ENCODE data around the gene TRIM22.
"Not testable (repeated sequence)": the region's sequence is repeated elsewhere in the genome, so short reads cannot be mapped to it uniquely, and the experiment has no call there.

Gene TRIM22

GRCh38 chr11:5703741-5704536 lies 14.3 kb downstream of the TRIM22 start:
- no peaks in the 10 kb centered on the region for H3K4me1 ChIP-seq (ENCODE audit: control insufficient read depth in 1 of 2, insufficient read depth in 2 of 2, low read length in 2 of 2)
- no peak overlapping the region for H3K9ac ChIP-seq (ENCODE audit: low read depth in 1 of 2, low read length in 2 of 2)
- H3K4me3 ChIP-seq (ENCODE audit: low read depth in 1 of 2, low read length in 2 of 2) = no peak overlapping the region
- no peak overlapping the region for H3K27ac ChIP-seq (ENCODE audit: low read depth, low read length)
- no peaks in the 10 kb centered on the region for H3K27me3 ChIP-seq (ENCODE audit: control insufficient read depth in 1 of 2, insufficient read depth in 2 of 2, low read length in 2 of 2)
- no peaks in the 10 kb centered on the region for H3K9me3 ChIP-seq (ENCODE audit: control insufficient read depth in 1 of 2, low read length in 2 of 2)
- H3K36me3 ChIP-seq (ENCODE audit: control insufficient read depth in 1 of 2, insufficient read depth in 2 of 2, low read length in 2 of 2) = peaks cover 2 to 8% of the 10 kb centered on the region in 2 donors

- H3K36me3 ChIP-seq (ENCODE audit: control insufficient read depth in 1 of 2, insufficient read depth in 2 of 2, low read length in 2 of 2) = peaks cover 2 to 14% of the 10 kb centered on the region in 2 donors
- no peak overlapping the region for H3K9ac ChIP-seq (ENCODE audit: low read depth in 1 of 2, low read length in 2 of 2)
- H3K27me3 ChIP-seq (ENCODE audit: control insufficient read depth in 1 of 2, insufficient read depth in 2 of 2, low read length in 2 of 2) = no peaks in the 10 kb centered on the region
- no peaks in the 10 kb centered on the region for H3K9me3 ChIP-seq (ENCODE audit: control insufficient read depth in 1 of 2, low read length in 2 of 2)
- no peak overlapping the region for H3K27ac ChIP-seq (ENCODE audit: low read depth, low read length)
- no peak overlapping the region for H3K4me3 ChIP-seq (ENCODE audit: low read depth in 1 of 2, low read length in 2 of 2)
- no peaks in the 10 kb centered on the region for H3K4me1 ChIP-seq (ENCODE audit: control insufficient read depth in 1 of 2, insufficient read depth in 2 of 2, low read length in 2 of 2)
Measured at GRCh38 chr11:5705688-5706087, 16.1 kb downstream of the TRIM22 start.

GRCh38 chr11:5712507-5712906 lies 22.9 kb downstream of the TRIM22 start:
- Histone ChIP-seq H3K4me1 (ENCODE audit: control insufficient read depth in 1 of 2, insufficient read depth in 2 of 2, low read length in 2 of 2) (no peaks in the 10 kb centered on the region), H3K9me3 (ENCODE audit: control insufficient read depth in 1 of 2, low read length in 2 of 2) (no peaks in the 10 kb centered on the region), H3K27me3 (ENCODE audit: control insufficient read depth in 1 of 2, insufficient read depth in 2 of 2, low read length in 2 of 2) (no peaks in the 10 kb centered on the region), H3K4me3 (ENCODE audit: low read depth in 1 of 2, low read length in 2 of 2) (no peak overlapping the region), H3K9ac (ENCODE audit: low read depth in 1 of 2, low read length in 2 of 2) (no peak overlapping the region), H3K27ac (ENCODE audit: low read depth, low read length) (no peak overlapping the region), H3K36me3 (ENCODE audit: control insufficient read depth in 1 of 2, insufficient read depth in 2 of 2, low read length in 2 of 2) (peaks cover 0 to 11% of the 10 kb centered on the region in 2 donors)

- peaks cover 0 to 8% of the 10 kb centered on the region in 2 donors for H3K36me3 ChIP-seq (ENCODE audit: control insufficient read depth in 1 of 2, insufficient read depth in 2 of 2, low read length in 2 of 2)
- H3K27me3 ChIP-seq (ENCODE audit: control insufficient read depth in 1 of 2, insufficient read depth in 2 of 2, low read length in 2 of 2) = no peaks in the 10 kb centered on the region
- no peak overlapping the region for H3K4me3 ChIP-seq (ENCODE audit: low read depth in 1 of 2, low read length in 2 of 2)
- no peaks in the 10 kb centered on the region for H3K4me1 ChIP-seq (ENCODE audit: control insufficient read depth in 1 of 2, insufficient read depth in 2 of 2, low read length in 2 of 2)
- no peaks in the 10 kb centered on the region for H3K9me3 ChIP-seq (ENCODE audit: control insufficient read depth in 1 of 2, low read length in 2 of 2)
- H3K27ac ChIP-seq (ENCODE audit: low read depth, low read length) = no peak overlapping the region
- H3K9ac ChIP-seq (ENCODE audit: low read depth in 1 of 2, low read length in 2 of 2) = no peak overlapping the region
Measured at GRCh38 chr11:5713695-5714094, 24.1 kb downstream of the TRIM22 start.

GRCh38 chr11:5716518-5716917 lies 26.9 kb downstream of the TRIM22 start:
- H3K36me3 ChIP-seq (ENCODE audit: control insufficient read depth in 1 of 2, insufficient read depth in 2 of 2, low read length in 2 of 2); H3K4me3 ChIP-seq (ENCODE audit: low read depth in 1 of 2, low read length in 2 of 2); H3K27me3 ChIP-seq (ENCODE audit: control insufficient read depth in 1 of 2, insufficient read depth in 2 of 2, low read length in 2 of 2); H3K9ac ChIP-seq (ENCODE audit: low read depth in 1 of 2, low read length in 2 of 2); H3K9me3 ChIP-seq (ENCODE audit: control insufficient read depth in 1 of 2, low read length in 2 of 2); H3K27ac ChIP-seq (ENCODE audit: low read depth, low read length); H3K4me1 ChIP-seq (ENCODE audit: control insufficient read depth in 1 of 2, insufficient read depth in 2 of 2, low read length in 2 of 2): not testable (repeated sequence)

- Histone ChIP-seq H3K36me3 (ENCODE audit: control insufficient read depth in 1 of 2, insufficient read depth in 2 of 2, low read length in 2 of 2) (no peaks in the 10 kb centered on the region), H3K4me1 (ENCODE audit: control insufficient read depth in 1 of 2, insufficient read depth in 2 of 2, low read length in 2 of 2) (no peaks in the 10 kb centered on the region), H3K27ac (ENCODE audit: low read depth, low read length) (no peak overlapping the region), H3K27me3 (ENCODE audit: control insufficient read depth in 1 of 2, insufficient read depth in 2 of 2, low read length in 2 of 2) (no peaks in the 10 kb centered on the region), H3K9me3 (ENCODE audit: control insufficient read depth in 1 of 2, low read length in 2 of 2) (no peaks in the 10 kb centered on the region), H3K4me3 (ENCODE audit: low read depth in 1 of 2, low read length in 2 of 2) (no peak overlapping the region), H3K9ac (ENCODE audit: low read depth in 1 of 2, low read length in 2 of 2) (no peak overlapping the region)
Measured at GRCh38 chr11:5719703-5720495, 30.3 kb downstream of the TRIM22 start.

GRCh38 chr11:5722622-5723021 lies 33.0 kb downstream of the TRIM22 start:
- H3K27ac ChIP-seq (ENCODE audit: low read depth, low read length) = no peak overlapping the region
- H3K4me3 ChIP-seq (ENCODE audit: low read depth in 1 of 2, low read length in 2 of 2) = no peak overlapping the region
- no peaks in the 10 kb centered on the region for H3K9me3 ChIP-seq (ENCODE audit: control insufficient read depth in 1 of 2, low read length in 2 of 2)
- no peaks in the 10 kb centered on the region for H3K4me1 ChIP-seq (ENCODE audit: control insufficient read depth in 1 of 2, insufficient read depth in 2 of 2, low read length in 2 of 2)
- H3K27me3 ChIP-seq (ENCODE audit: control insufficient read depth in 1 of 2, insufficient read depth in 2 of 2, low read length in 2 of 2) = peaks cover 0 to 3% of the 10 kb centered on the region in 2 donors
- H3K36me3 ChIP-seq (ENCODE audit: control insufficient read depth in 1 of 2, insufficient read depth in 2 of 2, low read length in 2 of 2) = no peaks in the 10 kb centered on the region
- no peak overlapping the region for H3K9ac ChIP-seq (ENCODE audit: low read depth in 1 of 2, low read length in 2 of 2)

GRCh38 chr11:5726351-5726750 lies 36.8 kb downstream of the TRIM22 start:
- H3K9ac ChIP-seq (ENCODE audit: low read depth in 1 of 2, low read length in 2 of 2) = no peak overlapping the region
- H3K27me3 ChIP-seq (ENCODE audit: control insufficient read depth in 1 of 2, insufficient read depth in 2 of 2, low read length in 2 of 2) = peaks cover 0 to 3% of the 10 kb centered on the region in 2 donors
- H3K4me1 ChIP-seq (ENCODE audit: control insufficient read depth in 1 of 2, insufficient read depth in 2 of 2, low read length in 2 of 2) = no peaks in the 10 kb centered on the region
- H3K27ac ChIP-seq (ENCODE audit: low read depth, low read length) = no peak overlapping the region
- H3K36me3 ChIP-seq (ENCODE audit: control insufficient read depth in 1 of 2, insufficient read depth in 2 of 2, low read length in 2 of 2) = no peaks in the 10 kb centered on the region
- H3K9me3 ChIP-seq (ENCODE audit: control insufficient read depth in 1 of 2, low read length in 2 of 2) = no peaks in the 10 kb centered on the region
- no peak overlapping the region for H3K4me3 ChIP-seq (ENCODE audit: low read depth in 1 of 2, low read length in 2 of 2)

- Histone ChIP-seq H3K36me3 (ENCODE audit: control insufficient read depth in 1 of 2, insufficient read depth in 2 of 2, low read length in 2 of 2) (no peaks in the 10 kb centered on the region), H3K4me3 (ENCODE audit: low read depth in 1 of 2, low read length in 2 of 2) (no peak overlapping the region), H3K9ac (ENCODE audit: low read depth in 1 of 2, low read length in 2 of 2) (no peak overlapping the region), H3K27me3 (ENCODE audit: control insufficient read depth in 1 of 2, insufficient read depth in 2 of 2, low read length in 2 of 2) (peaks cover 0 to 3% of the 10 kb centered on the region in 2 donors), H3K4me1 (ENCODE audit: control insufficient read depth in 1 of 2, insufficient read depth in 2 of 2, low read length in 2 of 2) (no peaks in the 10 kb centered on the region), H3K27ac (ENCODE audit: low read depth, low read length) (no peak overlapping the region), H3K9me3 (ENCODE audit: control insufficient read depth in 1 of 2, low read length in 2 of 2) (no peaks in the 10 kb centered on the region)
Measured at GRCh38 chr11:5727691-5728090, 38.1 kb downstream of the TRIM22 start.

GRCh38 chr11:5736396-5736795 lies 46.8 kb downstream of the TRIM22 start, which contains the start of gene OR56B1:
OR56B1 (plus strand) TSS chr11:5736448; CDS start chr11:5736517, 69 bp downstream.
- H3K36me3 ChIP-seq (ENCODE audit: control insufficient read depth in 1 of 2, insufficient read depth in 2 of 2, low read length in 2 of 2) = no peaks in the 10 kb centered on the region
- H3K27me3 ChIP-seq (ENCODE audit: control insufficient read depth in 1 of 2, insufficient read depth in 2 of 2, low read length in 2 of 2) = no peaks in the 10 kb centered on the region
- no peak within 1 kb of the TSS for H3K9ac ChIP-seq (ENCODE audit: low read depth in 1 of 2, low read length in 2 of 2)
- no peaks in the 10 kb centered on the region for H3K9me3 ChIP-seq (ENCODE audit: control insufficient read depth in 1 of 2, low read length in 2 of 2)
- H3K4me3 ChIP-seq (ENCODE audit: low read depth in 1 of 2, low read length in 2 of 2) = no peak within 1 kb of the TSS
- no peaks in the 10 kb centered on the region for H3K4me1 ChIP-seq (ENCODE audit: control insufficient read depth in 1 of 2, insufficient read depth in 2 of 2, low read length in 2 of 2)
- H3K27ac ChIP-seq (ENCODE audit: low read depth, low read length) = no peak within 1 kb of the TSS

All from duodenal mucosa (tissue), 2 donors.